ENCODE results near the gene MFSD8.
"Not testable (repeated sequence)": the region's sequence is repeated elsewhere in the genome, so short reads cannot be mapped to it uniquely, and the experiment has no call there.

The MFSD8 gene, protein sequence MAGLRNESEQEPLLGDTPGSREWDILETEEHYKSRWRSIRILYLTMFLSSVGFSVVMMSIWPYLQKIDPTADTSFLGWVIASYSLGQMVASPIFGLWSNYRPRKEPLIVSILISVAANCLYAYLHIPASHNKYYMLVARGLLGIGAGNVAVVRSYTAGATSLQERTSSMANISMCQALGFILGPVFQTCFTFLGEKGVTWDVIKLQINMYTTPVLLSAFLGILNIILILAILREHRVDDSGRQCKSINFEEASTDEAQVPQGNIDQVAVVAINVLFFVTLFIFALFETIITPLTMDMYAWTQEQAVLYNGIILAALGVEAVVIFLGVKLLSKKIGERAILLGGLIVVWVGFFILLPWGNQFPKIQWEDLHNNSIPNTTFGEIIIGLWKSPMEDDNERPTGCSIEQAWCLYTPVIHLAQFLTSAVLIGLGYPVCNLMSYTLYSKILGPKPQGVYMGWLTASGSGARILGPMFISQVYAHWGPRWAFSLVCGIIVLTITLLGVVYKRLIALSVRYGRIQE

DNA sequence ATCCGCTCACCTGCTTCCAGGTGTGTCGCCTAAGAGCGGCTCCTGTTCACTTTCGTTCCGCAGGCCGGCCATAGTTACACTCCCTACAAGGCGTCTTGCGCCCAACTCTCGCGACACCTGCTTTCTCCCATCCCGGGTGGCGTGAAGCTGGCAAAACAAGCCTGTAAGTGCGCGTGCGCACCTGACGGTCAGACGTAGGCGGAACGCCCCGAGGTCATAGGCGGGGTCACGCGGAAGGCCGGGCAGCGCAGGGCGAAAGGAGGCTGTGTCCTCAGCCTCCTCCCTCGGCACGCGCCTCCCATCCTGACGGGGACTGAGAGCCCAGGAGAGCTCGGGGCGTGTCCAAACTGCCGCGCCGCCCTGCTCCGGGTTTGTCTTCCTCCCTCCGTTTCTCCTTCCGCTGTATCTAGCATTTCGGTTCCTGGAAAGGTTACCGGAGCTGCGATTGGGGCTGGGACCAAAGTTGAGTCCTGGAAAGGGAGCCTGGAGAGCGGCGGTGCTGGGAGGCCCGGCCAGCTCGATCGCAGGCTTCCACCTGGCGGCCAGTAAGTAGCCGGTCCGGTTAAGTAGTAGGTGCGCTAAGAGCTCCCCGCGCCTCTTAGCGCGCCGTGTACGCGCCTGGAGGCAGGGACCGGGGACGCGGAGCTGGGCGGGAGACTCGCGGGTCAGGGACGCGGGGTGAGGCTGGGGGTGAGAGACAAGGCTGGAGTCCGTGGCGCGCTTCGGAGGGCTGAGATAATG lies at the start of gene MFSD8, which contains the start of gene ABHD18:
Gene MFSD8, minus strand, starts transcription at position 112 of the 741 bp plus-strand sequence. Its CDS starts 40 bp downstream, at position 72.
Gene ABHD18, plus strand, starts transcription at position 345 of the 741 bp plus-strand sequence. CDS start 17,550 bp downstream, outside the sequence.
- no peak for FAIRE-seq

DNA sequence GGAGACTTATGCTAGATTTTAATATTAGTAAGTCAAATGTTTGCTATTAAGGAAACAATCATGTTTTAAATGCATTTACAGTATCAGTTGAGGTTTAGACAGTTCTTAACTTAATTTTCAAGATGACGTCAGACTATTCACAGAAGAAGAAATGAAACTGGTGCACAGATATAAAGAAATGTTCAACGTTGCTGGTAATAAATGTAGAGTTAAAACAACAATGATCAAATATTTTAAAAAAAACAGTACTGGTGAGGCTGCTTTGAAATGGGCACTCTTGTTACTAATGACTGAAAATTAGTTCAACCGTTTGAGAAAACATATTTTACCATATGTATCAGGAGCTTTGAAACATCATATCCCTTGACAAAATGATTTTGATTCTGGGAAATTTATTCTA lies 44.5 kb upstream of the MFSD8 start:
- no peak for FAIRE-seq
- DNase-seq (ENCODE audit: low spot score): no peak

More for the DNA sequence above, at the start of gene MFSD8, which contains the start of gene ABHD18:
- DNase-seq (ENCODE audit: low spot score): peak; percentile 95

DNA sequence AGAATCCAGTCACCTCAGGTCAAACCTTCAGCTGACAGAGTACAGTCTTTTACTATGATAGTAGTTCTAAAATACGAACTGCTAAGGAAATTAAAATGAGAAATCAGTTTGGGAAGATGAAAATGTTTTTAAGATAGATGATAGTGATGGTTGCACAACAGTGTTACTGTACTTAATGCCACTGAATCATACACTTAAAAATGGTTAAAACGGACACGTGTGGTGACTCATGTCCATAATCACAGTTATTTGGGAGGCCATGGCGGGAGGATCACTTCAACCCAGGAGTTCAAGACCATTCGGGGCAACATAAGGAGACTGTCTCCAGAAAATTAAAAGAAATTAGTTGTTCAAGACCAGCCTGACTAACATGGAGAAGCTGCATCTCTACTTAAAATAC lies 41.6 kb upstream of the MFSD8 start:
- no peak for DNase-seq (ENCODE audit: low spot score)
- FAIRE-seq: no peak

DNA sequence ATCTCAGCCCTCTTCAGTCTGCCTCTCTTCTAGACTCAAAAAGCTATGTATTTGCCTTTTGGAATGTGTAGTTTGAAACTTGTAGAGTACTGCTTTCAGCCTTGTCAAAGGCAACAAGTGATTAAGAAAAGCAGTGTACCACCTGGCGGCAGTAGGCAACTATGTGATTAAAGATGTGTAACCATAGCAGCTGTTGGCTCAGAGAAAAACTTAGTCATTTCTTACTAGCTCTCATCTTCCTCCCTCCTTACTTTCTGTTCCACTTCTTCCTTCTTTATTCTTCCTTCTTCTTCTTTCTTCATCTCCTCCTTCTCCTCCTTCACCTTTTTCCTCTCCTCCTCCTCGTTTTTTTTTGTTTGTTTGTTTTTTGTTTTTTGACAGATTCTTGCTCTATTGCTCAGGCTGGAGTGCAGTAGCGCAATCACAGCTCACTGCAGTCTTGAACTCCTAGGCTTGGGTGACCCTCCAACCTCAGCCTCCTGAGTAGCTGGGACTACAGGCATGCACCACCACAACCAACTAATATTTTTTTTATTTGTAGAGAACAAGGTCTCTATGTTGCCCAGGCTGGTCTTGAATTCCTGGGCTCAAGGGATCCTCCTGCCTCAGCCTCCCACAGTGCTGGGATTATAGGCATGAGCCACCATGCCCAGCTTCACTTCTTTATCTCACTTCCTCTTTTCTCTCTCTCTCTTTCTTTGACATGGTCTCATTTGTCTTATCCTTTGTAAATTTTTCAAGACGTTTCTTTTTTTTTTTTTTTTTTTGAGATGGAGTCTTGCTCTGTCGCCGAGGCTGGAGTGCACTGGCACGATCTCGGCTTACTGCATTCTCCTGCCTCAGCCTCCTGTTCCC lies 32.8 kb upstream of the MFSD8 start:
- FAIRE-seq (no peak), DNase-seq (ENCODE audit: low spot score) (peak; percentile 3)

DNA sequence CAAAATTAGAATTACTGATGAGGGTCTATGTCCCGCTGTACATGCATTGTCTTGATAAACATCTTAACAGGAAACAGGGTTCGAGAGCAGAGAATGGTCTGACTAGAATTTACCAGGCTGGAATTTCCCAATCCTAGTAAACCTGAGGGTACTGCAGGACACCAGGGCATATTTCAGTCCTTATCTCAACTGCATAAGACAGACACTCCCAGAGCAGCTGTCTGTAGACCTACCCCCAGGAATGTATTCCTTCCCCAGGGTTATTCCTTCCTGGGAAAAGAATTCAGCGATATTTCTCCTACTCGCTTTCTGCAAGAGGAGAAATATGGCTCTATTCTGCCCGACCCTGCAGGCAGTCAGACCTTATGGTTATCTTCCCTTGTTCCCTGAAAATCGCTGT lies 31.5 kb upstream of the MFSD8 start:
- not testable (repeated sequence) for FAIRE-seq; DNase-seq (ENCODE audit: low spot score)

DNA sequence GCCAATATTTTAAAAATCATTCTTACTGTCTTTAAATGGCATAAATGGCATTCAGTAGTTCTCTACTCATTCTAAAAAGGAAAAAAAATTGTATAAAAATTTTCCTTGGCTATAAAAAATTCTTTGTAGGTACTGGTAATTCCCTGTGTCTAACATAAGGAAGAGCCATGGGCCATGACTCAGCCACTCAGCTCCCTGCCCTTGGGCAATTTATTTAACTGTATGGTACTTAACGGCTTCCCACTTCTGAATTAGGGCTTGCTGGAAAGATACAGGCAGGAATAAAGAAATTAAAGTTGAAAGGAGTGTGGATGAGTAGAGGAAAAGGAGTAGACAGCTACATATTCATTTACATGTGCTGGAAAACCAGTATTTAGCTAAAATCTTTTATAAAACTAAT lies 30.8 kb upstream of the MFSD8 start:
- FAIRE-seq (no peak), DNase-seq (ENCODE audit: low spot score) (no peak)

DNA sequence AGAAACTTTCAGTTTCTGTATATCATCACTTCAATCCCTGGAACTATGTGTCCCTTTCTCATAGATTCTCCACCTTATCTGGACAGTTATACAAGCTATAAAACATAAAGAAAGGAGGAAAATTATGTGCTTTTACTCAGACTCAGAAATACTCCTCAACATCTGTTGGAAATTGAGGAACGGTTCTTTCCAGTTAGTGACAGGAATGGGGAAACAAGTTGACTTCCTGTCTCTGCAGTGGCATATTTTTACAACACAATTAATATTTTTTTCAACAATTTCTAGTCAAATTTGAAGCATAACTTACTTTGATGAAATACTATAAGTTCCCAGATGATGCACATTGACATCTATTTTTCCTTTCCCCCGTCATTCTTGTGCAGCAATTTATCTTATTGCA lies 28.2 kb upstream of the MFSD8 start:
- DNase-seq (ENCODE audit: low spot score) (no peak), FAIRE-seq (no peak)

DNA sequence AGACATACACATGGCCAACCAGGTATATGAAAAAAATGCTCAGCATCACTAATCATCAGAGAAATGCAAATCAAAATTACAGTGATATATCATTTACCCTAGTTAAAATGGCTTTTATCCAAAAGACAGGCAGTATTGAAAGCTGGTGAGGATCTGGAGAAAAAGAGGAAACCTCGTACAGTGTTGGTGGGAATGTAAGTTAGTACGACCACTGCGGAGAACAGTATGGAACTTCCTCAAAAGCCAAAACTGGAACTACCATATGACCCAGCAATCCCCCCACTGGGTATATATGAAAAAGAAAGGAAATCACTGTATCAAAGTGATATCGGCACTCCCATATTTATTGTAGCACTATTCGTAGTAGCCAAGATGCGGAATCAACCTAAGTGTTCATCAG lies 23.7 kb upstream of the MFSD8 start:
- no peak for DNase-seq (ENCODE audit: low spot score)
- no peak for FAIRE-seq

DNA sequence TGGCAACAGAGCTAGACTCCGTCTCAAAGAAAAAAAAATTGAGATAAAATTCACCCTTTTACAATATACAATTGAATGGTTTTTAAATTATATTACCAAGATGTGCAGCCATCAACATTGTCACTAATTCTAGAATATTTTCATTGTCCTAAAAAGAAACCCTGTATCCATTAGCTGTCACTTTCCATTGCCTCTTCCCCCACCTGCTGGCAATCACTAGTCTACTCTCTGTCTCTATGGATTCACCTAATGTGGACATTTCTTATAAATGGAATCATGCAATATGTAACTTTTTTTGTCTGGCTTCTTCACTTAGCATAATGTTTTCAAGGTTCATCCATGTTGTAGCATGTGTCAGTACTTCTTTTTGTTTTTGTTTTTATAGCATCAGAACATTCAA lies 21.0 kb upstream of the MFSD8 start:
- DNase-seq (ENCODE audit: low spot score) (no peak), FAIRE-seq (no peak)

DNA sequence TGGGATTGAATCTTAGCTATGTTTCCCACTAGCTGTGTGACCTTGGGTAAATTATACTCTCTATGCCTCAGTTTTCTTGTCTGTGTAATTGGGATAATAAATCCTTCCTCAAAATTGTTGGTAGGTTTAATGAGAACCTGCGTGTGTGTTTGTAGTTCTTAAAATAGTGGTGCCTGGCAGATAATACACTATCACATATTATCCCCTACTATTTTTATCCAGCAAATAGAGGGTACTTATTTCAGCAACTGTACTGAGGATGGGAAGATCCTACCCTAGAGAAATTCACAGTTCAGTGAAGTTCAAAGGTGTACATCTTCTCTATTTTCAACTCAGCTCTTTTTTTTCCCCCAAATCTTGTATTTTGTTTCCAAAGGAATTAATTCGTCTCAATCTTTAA lies 17.5 kb upstream of the MFSD8 start:
- DNase-seq (ENCODE audit: low spot score): no peak
- FAIRE-seq: no peak

DNA sequence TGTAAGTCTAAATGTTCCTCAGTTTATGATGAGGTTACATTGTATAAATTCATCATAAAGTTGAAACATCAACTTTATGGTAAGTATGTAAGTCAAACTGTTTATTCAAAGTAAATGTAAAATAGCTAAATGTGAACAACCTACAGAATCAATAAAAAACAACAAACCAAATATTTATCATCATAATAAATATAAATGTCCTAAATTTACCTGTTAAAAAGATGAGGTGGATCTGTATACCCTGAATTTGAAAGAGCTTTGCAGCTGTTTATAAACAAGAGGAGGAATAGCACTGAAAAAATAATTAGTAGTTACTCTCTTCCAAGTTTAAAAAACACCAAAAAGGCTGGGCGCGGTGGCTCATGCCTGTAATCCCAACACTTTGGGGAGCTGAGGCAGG lies 14.0 kb upstream of the MFSD8 start:
- FAIRE-seq: no peak
- no peak for DNase-seq (ENCODE audit: low spot score)

DNA sequence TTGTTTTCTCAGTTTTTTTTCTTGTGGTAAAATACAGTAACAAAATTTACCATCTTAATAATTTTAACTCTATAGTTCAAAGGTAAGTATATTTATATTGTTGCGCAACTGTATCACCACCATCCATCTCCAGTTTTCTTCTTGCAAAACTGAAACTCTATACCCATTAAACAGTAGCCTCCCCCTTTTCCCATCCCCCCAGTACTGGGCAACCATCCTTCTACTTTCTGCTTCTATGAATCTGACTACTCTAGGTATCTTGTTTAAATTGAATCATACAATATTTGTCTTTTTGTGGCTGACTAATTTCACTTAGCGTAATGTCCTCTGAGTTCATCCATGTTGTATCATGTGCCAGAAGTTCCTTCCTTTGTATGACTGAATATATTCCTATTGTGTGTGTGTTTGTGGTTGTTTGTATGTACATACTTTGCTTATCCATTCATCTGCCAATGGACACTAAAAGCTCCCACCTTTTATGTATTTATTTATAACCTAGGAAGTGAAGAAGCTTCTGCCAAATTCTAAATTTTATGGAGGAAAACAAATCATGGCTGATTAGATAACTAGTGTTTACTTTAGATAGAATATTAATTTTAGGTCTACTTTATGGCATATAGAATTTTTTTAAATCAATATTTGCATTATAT lies 10.3 kb upstream of the MFSD8 start:
- FAIRE-seq: no peak
- DNase-seq (ENCODE audit: low spot score): no peak

DNA sequence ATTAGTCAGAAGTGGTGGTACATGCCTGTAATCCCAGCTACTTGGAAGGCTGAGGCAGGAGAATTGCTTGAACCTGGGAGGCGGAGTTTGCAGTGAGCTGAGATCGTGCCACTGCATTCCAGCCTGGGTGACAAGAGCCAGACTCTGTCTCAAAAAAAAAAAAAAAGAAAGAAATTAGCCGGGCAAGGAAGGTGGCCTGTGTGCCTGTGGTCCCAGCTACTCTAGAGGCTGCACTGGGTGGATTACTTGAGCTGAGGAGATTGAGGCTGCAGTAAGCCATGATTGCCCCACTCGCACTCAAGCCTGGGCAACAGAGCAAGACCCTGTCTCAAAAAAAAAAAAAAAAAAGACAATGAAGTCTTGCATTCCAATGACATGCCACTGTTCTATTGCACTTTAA lies 6.0 kb upstream of the MFSD8 start:
- FAIRE-seq; DNase-seq (ENCODE audit: low spot score): not testable (repeated sequence)

DNA sequence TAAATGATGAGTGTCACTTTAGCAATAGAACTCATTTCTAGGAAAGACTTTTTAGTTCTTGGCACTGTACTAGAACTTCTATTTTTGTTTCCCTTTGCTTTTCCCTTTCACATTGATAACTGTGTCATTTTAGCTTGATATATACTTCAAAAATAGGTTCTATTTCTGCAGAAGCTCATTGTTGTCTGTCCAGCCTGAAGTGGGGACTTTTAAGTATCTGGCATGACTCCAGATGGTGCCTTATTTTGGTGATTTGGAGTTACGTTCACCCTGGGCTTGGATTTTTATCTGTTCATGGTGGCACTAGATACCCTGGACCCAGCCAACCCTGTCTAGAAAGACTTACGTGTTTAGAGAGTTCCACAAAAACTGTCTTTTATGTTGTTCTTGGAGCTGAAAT lies 3.6 kb upstream of the MFSD8 start:
- no peak for FAIRE-seq
- no peak for DNase-seq (ENCODE audit: low spot score)

DNA sequence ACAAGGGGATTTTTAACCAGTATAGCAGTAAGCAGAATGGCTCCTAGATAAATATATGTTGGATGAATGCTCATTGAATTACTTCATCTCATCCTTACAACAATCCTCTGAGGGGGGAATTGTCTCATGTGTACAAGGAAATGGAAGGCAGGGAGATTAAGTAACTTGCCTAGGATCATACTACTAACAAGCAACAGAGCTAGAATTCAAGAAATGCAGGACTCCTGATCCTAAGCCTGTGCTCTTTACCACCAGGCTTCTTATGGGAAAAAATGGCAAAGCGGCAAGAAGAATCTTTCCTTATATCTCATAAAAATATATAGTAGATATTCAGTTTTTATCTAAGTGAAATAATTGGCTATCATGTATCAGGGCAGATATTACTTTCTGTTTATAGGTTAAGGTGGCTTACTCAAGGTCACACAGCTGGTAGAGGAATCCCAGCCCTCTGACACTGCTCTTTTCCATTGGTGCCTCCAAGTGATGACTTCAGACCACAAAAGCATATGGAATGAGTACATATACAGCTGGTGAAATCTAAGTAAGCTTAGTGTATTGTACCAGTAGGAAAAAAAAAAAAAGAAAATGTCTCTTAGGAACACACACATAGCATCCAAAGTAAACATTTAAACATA lies 2.3 kb upstream of the MFSD8 start:
- DNase-seq (ENCODE audit: low spot score): no peak
- FAIRE-seq: no peak

DNA sequence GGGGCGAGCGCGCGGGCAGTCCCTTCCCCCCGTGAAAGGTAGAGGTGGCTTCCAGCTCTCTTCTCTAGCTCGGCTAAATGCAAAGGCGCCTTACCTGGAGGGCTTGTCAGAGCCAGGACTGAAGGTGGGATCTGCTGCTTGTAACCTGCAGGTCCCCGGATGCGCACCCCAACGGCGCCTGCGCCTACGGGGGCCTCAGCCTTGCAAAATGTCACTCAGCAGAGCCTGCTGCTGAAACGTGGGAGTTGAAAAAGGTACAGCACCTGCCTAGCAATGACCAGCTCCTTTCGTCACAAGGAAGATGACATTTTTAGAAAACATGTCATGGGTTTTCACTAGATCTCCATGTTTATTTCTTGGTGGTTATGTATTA lies 816 bp upstream of the MFSD8 start:
- peak; percentile 14 for DNase-seq (ENCODE audit: low spot score)
- no peak for FAIRE-seq

DNA sequence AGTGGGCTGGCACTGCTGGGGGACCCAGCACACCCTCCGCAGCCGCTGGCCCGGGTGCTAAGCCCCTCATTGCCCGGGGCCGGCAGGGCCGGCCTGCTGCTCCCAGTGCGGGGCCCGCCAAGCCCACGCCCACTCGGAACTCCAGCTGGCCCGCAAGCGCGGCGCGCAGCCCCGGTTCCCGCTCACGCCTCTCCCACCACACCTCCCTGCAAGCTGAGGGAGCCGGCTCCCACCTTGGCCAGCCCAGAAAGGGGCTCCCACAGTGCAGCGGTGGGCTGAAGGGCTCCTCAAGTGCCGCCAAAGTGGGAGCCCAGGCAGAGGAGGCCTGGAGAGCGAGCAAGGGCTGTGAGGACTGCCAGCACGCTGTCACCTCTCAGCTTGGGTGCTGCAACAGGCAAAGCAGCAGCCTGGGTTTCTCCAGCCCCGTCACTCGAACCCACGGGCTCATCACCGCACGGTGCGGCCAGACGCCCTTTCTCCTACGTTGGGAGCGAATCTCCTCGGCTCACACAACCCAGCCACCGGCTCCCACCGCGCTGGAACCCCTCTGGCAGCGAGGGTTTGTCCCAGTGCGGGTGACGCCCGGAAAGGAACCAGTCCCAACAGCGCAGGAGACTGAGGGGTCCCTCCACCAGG lies 429 bp downstream of the MFSD8 start:
- DNase-seq (ENCODE audit: low spot score); FAIRE-seq: not testable (repeated sequence)

DNA sequence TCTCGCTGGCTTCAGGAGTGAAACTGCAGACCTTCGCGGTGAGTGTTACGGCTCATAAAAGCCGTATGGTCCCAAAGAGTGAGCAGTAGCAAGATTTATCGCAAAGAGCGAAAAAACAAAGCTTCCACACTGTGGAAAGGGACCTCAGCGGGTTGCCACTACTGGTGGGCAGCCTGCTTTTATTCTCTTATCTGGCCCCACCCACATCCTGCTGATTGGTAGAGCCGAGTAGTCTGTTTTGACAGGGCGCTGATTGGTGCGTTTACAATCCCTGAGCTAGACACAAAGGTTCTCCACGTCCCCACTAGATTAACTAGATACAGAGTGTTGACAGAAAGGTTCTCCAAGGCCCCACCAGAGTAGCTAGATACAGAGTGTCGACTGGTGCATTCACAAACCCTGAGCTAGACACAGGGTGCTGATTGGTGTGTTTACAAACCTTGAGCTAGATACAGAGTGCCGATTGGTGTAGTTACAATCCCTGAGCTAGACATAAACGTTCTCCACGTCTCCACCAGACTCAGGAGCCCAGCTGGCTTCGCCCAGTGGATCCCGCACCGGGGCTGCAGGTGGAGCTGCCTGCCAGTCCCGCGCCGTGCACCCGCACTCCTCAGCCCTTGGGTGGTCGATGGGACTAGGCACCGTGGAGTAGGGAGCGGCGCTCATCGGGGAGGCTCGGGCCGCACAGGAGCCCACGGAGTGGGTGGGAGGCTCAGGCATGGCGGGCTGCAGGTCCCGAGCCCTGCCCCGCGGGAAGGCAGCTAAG lies 1.2 kb downstream of the MFSD8 start:
- not testable (repeated sequence) for FAIRE-seq; DNase-seq (ENCODE audit: low spot score)

DNA sequence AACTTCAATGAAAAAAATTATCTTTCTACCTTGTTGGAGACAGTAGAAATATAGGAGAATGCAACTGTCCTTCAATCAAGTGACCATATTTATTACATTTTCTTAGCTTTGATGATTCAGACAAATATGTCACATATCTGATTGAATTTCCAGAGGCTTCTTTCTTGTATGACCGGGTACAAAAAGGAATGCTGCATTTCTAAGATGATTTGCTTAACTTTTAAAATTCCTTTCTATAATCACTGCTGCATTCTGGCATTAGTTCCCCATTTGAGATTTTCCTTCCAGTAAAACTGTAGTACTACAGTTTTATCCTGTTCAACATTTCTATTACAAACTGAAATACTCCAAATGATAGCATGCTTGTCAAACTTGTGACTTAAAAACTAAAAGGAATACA lies 5.2 kb downstream of the MFSD8 start:
- FAIRE-seq: no peak
- no peak for DNase-seq (ENCODE audit: low spot score)
